Sigmoid colon (tissue), 7 donors: ENCODE results near the gene LRIT3. TPM values are rescaled to one million over a fixed set of nuclear protein-coding genes. Genes with fewer than 3 reads are reported as not detected.

Experiments used
- DNase-seq: peaks from one replicate; pipeline ENCODE4 v3.0.0-alpha.2; 2019
- H3K27ac ChIP-seq, 4 donors: fragments of 200-600 bp; sonication (generic); one replicate each; pipeline ENCODE4 v1.5.1; 2016 to 2019; ENCODE audit warnings: mild to moderate bottlenecking in 1 of 4
- H3K27me3 ChIP-seq, 3 donors: fragments of 200-600 bp; sonication (generic); one replicate each; pipeline ENCODE4 v1.5.1; 2019; ENCODE audit warnings: mild to moderate bottlenecking in 1 of 3
- H3K36me3 ChIP-seq, 4 donors: fragments of 200-600 bp; sonication (generic); one replicate each; pipeline ENCODE4 v1.5.1; 2016 to 2019
- H3K4me1 ChIP-seq, 4 donors: fragments of 200-600 bp; sonication (generic); one replicate each; pipeline ENCODE4 v1.5.1; 2017 to 2019
- H3K4me3 ChIP-seq, 4 donors: fragments of 200-600 bp; sonication (generic); one replicate each; pipeline ENCODE4 v1.5.1; 2017 to 2019; ENCODE audit warnings: mild to moderate bottlenecking in 2 of 4, moderate library complexity in 1 of 4
- H3K9me3 ChIP-seq, 4 donors: fragments of 200-600 bp in 3 of 4; sonication (generic) in 3 of 4; one replicate each; pipeline versions ENCODE4 v1.5.1 to v1.6.1; 2013 to 2019
- CTCF ChIP-seq, 4 experiments: fragments of 450-650 bp in 3 of 4; fragments of 200-600 bp in 1 of 4; IDR thresholded peaks; one replicate each; pipeline ENCODE4 v1.5.1; 2016 to 2019; ENCODE audit warnings: antibody characterized with exemption in 4 of 4, mild to moderate bottlenecking in 3 of 4, moderate library complexity in 2 of 4
- EP300 ChIP-seq, 4 donors: sonication (generic); formaldehyde crosslinking; IDR thresholded peaks; one replicate each; pipeline ENCODE4 v1.6.1; 2017; ENCODE audit warnings: antibody characterized with exemption in 4 of 4
- POLR2A ChIP-seq, 2 donors: fragments of 450-650 bp; IDR thresholded peaks; one replicate each; pipeline ENCODE4 v1.6.1; 2016; ENCODE audit warnings: antibody characterized with exemption in 2 of 2, mild to moderate bottlenecking in 2 of 2, moderate library complexity in 2 of 2
- POLR2AphosphoS5 ChIP-seq, 4 donors: sonication (generic); formaldehyde crosslinking; IDR thresholded peaks; one replicate each; pipeline ENCODE4 v1.6.1; 2017; ENCODE audit warnings: antibody characterized with exemption in 4 of 4
- WGBS, 2 donors: extraction: QIAGEN DNeasy Blood & Tissue Kit; methylation state at CpG; one replicate each; pipeline ENCODE4 v1.1.7; 2013; 5-methylcytosine and 5-hydroxymethylcytosine counted together
- intact Hi-C: fragments of 100-400 bp; cut with DNase I; formaldehyde crosslinking; loops from one replicate; pipeline ENCODE4 v1.15.1; 2023
- polyA plus RNA-seq, 3 donors: library from polyadenylated mRNA; stranded (reverse); fragments of 200-250 nt; gene quantifications; one replicate each; pipeline ENCODE4 v1.2.3, GENCODE V29; 2013
- total RNA-seq, 4 donors: library from RNA; depleted of rRNA; stranded (reverse); fragments of >200 nt; gene quantifications; one replicate each; pipeline ENCODE4 v1.1.0, GENCODE V29; 2016
- donor health status: healthy with polysubstance abuse.
- donor health status: Bipolar disorder and iron deficiency.
- donor health status: healthy.

Gene LRIT3
- total and polyA plus RNA-seq, 7 donors, result 0.10 to 0.41 (median 0.30) TPM; not detected in 3

GRCh38 chr4:109815151-109816081 lies 32.5 kb upstream of the LRIT3 start, which contains the start of gene GAR1:
Gene GAR1, plus strand, starts transcription at chr4:109815762. Its CDS starts 403 bp downstream, at chr4:109816165.
- H3K9me3 ChIP-seq, result no peaks in the 10 kb centered on the region
- DNase-seq, result peak; percentile 94
- intact Hi-C loops, result loop anchor here (1.0 to 10.0 kb wide), 6 partner anchors 85 to 1191 kb away; partner anchors contain the start of genes CASP6, ELOVL6, MCUB and PLA2G12A
- TF ChIP-seq EP300 (IDR thresholded peaks at IDR 0.05), result no peak
- peak in 1 of 2 donors; percentile 71 for TF ChIP-seq POLR2A (IDR thresholded peaks at IDR 0.05)
- TF ChIP-seq POLR2AphosphoS5 (IDR thresholded peaks at IDR 0.05), result peak; percentile 54 to 70 (median 65)
- TF ChIP-seq CTCF (IDR thresholded peaks at IDR 0.05), result no peak
- H3K36me3 ChIP-seq, result peaks cover 0 to 18% (median 2%) of the 10 kb centered on the region in 4 donors
- peak within 1 kb of the TSS; percentile 80 to 91 (median 86) for H3K27ac ChIP-seq
- WGBS, 2 donors, result 0% methylated on average over 53 of the region's 53 CpGs
- no peaks in the 10 kb centered on the region for H3K27me3 ChIP-seq
- peak within 1 kb of the TSS; percentile 65 to 83 (median 80) for H3K4me3 ChIP-seq
- H3K4me1 ChIP-seq, result peaks cover 0 to 17% (median 14%) of the 10 kb centered on the region in 4 donors

GRCh38 chr4:109816082-109816442 lies 31.8 kb upstream of the LRIT3 start:
- 0 to 1% methylated on average over 19 of the region's 19 CpGs for WGBS, 2 donors
- H3K36me3 ChIP-seq, result peaks cover 0 to 20% (median 2%) of the 10 kb centered on the region in 4 donors

GRCh38 chr4:109816894-109817293 lies 31.0 kb upstream of the LRIT3 start:
- TF ChIP-seq POLR2A (IDR thresholded peaks at IDR 0.05) (no peak), CTCF (IDR thresholded peaks at IDR 0.05) (no peak), POLR2AphosphoS5 (IDR thresholded peaks at IDR 0.05) (no peak)
- Histone ChIP-seq H3K4me3 (no peak overlapping the region), H3K27me3 (no peaks in the 10 kb centered on the region), H3K9me3 (no peaks in the 10 kb centered on the region), H3K36me3 (peaks cover 0 to 28% (median 2%) of the 10 kb centered on the region in 4 donors), H3K4me1 (peaks cover 0 to 17% (median 14%) of the 10 kb centered on the region in 4 donors), H3K27ac (no peak overlapping the region)
- DNase-seq, result no peak
- intact Hi-C loops, result loop anchor here (2.0 to 10.0 kb wide), 4 partner anchors 256 to 1192 kb away; partner anchors contain the start of genes ELOVL6, MCUB, RPL34 and SEC24B
- WGBS, 2 donors, result 51 to 73% methylated on average over 1 of the region's 1 CpG

More at GRCh38 chr4:109816082-109816442, 31.8 kb upstream of the LRIT3 start:
- no peaks in the 10 kb centered on the region for H3K9me3 ChIP-seq
- no peaks in the 10 kb centered on the region for H3K27me3 ChIP-seq
- no peak for DNase-seq
- peak overlapping the region; percentile 65 to 83 (median 80) for H3K4me3 ChIP-seq
- intact Hi-C loops, result loop anchor here (2.0 to 10.0 kb wide), 4 partner anchors 255 to 1191 kb away; partner anchors contain the start of genes ELOVL6, MCUB, RPL34 and SEC24B
- H3K4me1 ChIP-seq, result peaks cover 0 to 17% (median 14%) of the 10 kb centered on the region in 4 donors
- H3K27ac ChIP-seq, result peak overlapping the region; percentile 80 to 91 (median 86)
- no peak for TF ChIP-seq CTCF (IDR thresholded peaks at IDR 0.05)
- TF ChIP-seq POLR2A (IDR thresholded peaks at IDR 0.05), result no peak
- no peak for TF ChIP-seq POLR2AphosphoS5 (IDR thresholded peaks at IDR 0.05)
- TF ChIP-seq EP300 (IDR thresholded peaks at IDR 0.05), result no peak

- DNase-seq, result no peak
- TF ChIP-seq CTCF (IDR thresholded peaks at IDR 0.05) (no peak), POLR2AphosphoS5 (IDR thresholded peaks at IDR 0.05) (no peak), EP300 (IDR thresholded peaks at IDR 0.05) (no peak), POLR2A (IDR thresholded peaks at IDR 0.05) (no peak)
- Histone ChIP-seq H3K27me3 (no peaks in the 10 kb centered on the region), H3K4me3 (no peak overlapping the region), H3K27ac (no peak overlapping the region), H3K9me3 (no peaks in the 10 kb centered on the region), H3K36me3 (peaks cover 0 to 42% (median 2%) of the 10 kb centered on the region in 4 donors), H3K4me1 (peaks cover 0 to 17% (median 14%) of the 10 kb centered on the region in 4 donors)
- intact Hi-C loops, result loop anchor here (5.0 to 10.0 kb wide), 3 partner anchors 377 to 1193 kb away; partner anchors contain the start of genes ELOVL6, RPL34 and SEC24B
- 96 to 98% methylated on average over 4 of the region's 4 CpGs for WGBS, 2 donors
Measured at GRCh38 chr4:109818268-109818667, 29.6 kb upstream of the LRIT3 start.
